Uterus (tissue), 4 donors: ENCODE data around the gene SGPP2. TPM values are rescaled to one million over a fixed set of nuclear protein-coding genes. Genes with fewer than 3 reads are reported as not detected.

Experiments
- DNase-seq, 2 donors: peaks; one replicate each; pipeline ENCODE4 v3.0.0-alpha.2; 2019 to 2020
- H3K27ac ChIP-seq, 2 donors: fragments of 200-600 bp; sonication (generic); 1 replicate in 1 of 2; 2 replicates in 1 of 2; pipeline ENCODE4 v1.5.1; 2016 to 2018
- H3K27me3 ChIP-seq, 2 donors: fragments of 200-600 bp; sonication (generic); one replicate each; pipeline ENCODE4 v1.5.1; 2018 to 2019; ENCODE audit warnings: control low read depth in 1 of 2
- H3K36me3 ChIP-seq, 2 donors: fragments of 200-600 bp; sonication (generic); one replicate each; pipeline ENCODE4 v1.5.1; 2019; ENCODE audit warnings: control low read depth in 1 of 2
- H3K4me1 ChIP-seq, 2 donors: fragments of 200-600 bp; sonication (generic); one replicate each; pipeline ENCODE4 v1.5.1; 2018 to 2019; ENCODE audit warnings: control low read depth in 1 of 2
- H3K4me3 ChIP-seq, 2 donors: fragments of 200-600 bp; sonication (generic); 1 replicate in 1 of 2; 2 replicates in 1 of 2; pipeline ENCODE4 v1.5.1; 2018 to 2019; ENCODE audit warnings: mild to moderate bottlenecking in 1 of 2
- H3K9me3 ChIP-seq, 2 donors: fragments of 200-600 bp; sonication (generic); one replicate each; pipeline ENCODE4 v1.5.1; 2019; ENCODE audit warnings: control low read depth in 1 of 2
- CTCF ChIP-seq, 4 experiments: fragments of 200-600 bp in 2 of 4; fragments of 450-650 bp in 2 of 4; sonication (generic) in 2 of 4; IDR thresholded peaks; one replicate each; pipeline ENCODE4 v1.5.1; 2016 to 2019; ENCODE audit warnings: antibody characterized with exemption in 4 of 4, mild to moderate bottlenecking in 2 of 4, moderate library complexity in 1 of 4
- POLR2A ChIP-seq, 2 donors: fragments of 450-650 bp; IDR thresholded peaks; one replicate each; pipeline ENCODE4 v1.6.1; 2016; ENCODE audit warnings: antibody characterized with exemption in 2 of 2, mild to moderate bottlenecking in 1 of 2, moderate library complexity in 1 of 2
- intact Hi-C: fragments of 100-400 bp; cut with DNase I; formaldehyde crosslinking; loops from one replicate; pipeline ENCODE4 v1.15.1; 2023; ENCODE audit warnings: low total_unique reads
- total RNA-seq, 4 donors: library from RNA; depleted of rRNA in 3 of 4; stranded (reverse); fragments of >200 nt in 3 of 4; gene quantifications; one replicate each; pipeline versions ENCODE4 v1.1.0 to v1.2.4, GENCODE V29; 2014 to 2023
- donor health status: DM: yes; HTN: yes; CAD: no.

The SGPP2 gene
- total RNA-seq, 4 donors from 2014 or later: under 0.01 to 8.6 (median 4.2) TPM; not detected in 1

- Histone ChIP-seq H3K36me3 (no peaks in the 10 kb centered on the region), H3K27me3 (no peaks in the 10 kb centered on the region), H3K4me1 (no peaks in the 10 kb centered on the region), H3K27ac (no peak overlapping the region), H3K4me3 (no peak overlapping the region), H3K9me3 (no peaks in the 10 kb centered on the region)
- intact Hi-C loops: no loop called here
- no peak for DNase-seq
- TF ChIP-seq POLR2A (IDR thresholded peaks at IDR 0.05) (no peak), CTCF (IDR thresholded peaks at IDR 0.05) (no peak)
These were observed 82.0 kb downstream of the SGPP2 start for GRCh38 chr2:222506230-222506935.

- no peak for TF ChIP-seq CTCF (IDR thresholded peaks at IDR 0.05)
- TF ChIP-seq POLR2A (IDR thresholded peaks at IDR 0.05): no peak
- H3K9me3 ChIP-seq: no peaks in the 10 kb centered on the region
- H3K36me3 ChIP-seq: no peaks in the 10 kb centered on the region
- no peak for DNase-seq
- intact Hi-C loops: no loop called here
- H3K4me1 ChIP-seq: no peaks in the 10 kb centered on the region
- no peak overlapping the region for H3K4me3 ChIP-seq
- H3K27ac ChIP-seq: no peak overlapping the region
- no peaks in the 10 kb centered on the region for H3K27me3 ChIP-seq
These were observed 90.6 kb downstream of the SGPP2 start for GRCh38 chr2:222514901-222515300.

GRCh38 chr2:222518570-222519381 lies 94.4 kb downstream of the SGPP2 start:
- Histone ChIP-seq H3K27ac (no peak overlapping the region), H3K36me3 (no peaks in the 10 kb centered on the region), H3K4me3 (no peak overlapping the region), H3K4me1 (no peaks in the 10 kb centered on the region), H3K9me3 (no peaks in the 10 kb centered on the region), H3K27me3 (no peaks in the 10 kb centered on the region)
- intact Hi-C loops: no loop called here
- no peak for DNase-seq
- TF ChIP-seq POLR2A (IDR thresholded peaks at IDR 0.05) (no peak), CTCF (IDR thresholded peaks at IDR 0.05) (no peak)

GRCh38 chr2:222521099-222521498 lies 96.8 kb downstream of the SGPP2 start:
- TF ChIP-seq POLR2A (IDR thresholded peaks at IDR 0.05) (no peak), CTCF (IDR thresholded peaks at IDR 0.05) (no peak)
- no peaks in the 10 kb centered on the region for H3K27me3 ChIP-seq
- intact Hi-C loops: no loop called here
- no peak overlapping the region for H3K27ac ChIP-seq
- no peak for DNase-seq
- no peak overlapping the region for H3K4me3 ChIP-seq
- H3K9me3 ChIP-seq: no peaks in the 10 kb centered on the region
- H3K4me1 ChIP-seq: no peaks in the 10 kb centered on the region
- H3K36me3 ChIP-seq: no peaks in the 10 kb centered on the region

GRCh38 chr2:222522082-222522481 lies 97.7 kb downstream of the SGPP2 start:
- DNase-seq: no peak
- Histone ChIP-seq H3K4me3 (no peak overlapping the region), H3K9me3 (no peaks in the 10 kb centered on the region), H3K4me1 (no peaks in the 10 kb centered on the region), H3K27ac (no peak overlapping the region), H3K36me3 (no peaks in the 10 kb centered on the region), H3K27me3 (no peaks in the 10 kb centered on the region)
- TF ChIP-seq POLR2A (IDR thresholded peaks at IDR 0.05) (no peak), CTCF (IDR thresholded peaks at IDR 0.05) (no peak)
- intact Hi-C loops: no loop called here
